ENCODE measurements around the gene C16orf74. TPM values are rescaled to one million over a fixed set of nuclear protein-coding genes. Genes with fewer than 3 reads are reported as not detected.

C16orf74 gene
- total and polyA plus RNA-seq, 2 of the 8 experiments (the other 6 are each of a cell fraction or from before 2014, with no cell fraction given) = 7.3 to 9.3 TPM

DNA sequence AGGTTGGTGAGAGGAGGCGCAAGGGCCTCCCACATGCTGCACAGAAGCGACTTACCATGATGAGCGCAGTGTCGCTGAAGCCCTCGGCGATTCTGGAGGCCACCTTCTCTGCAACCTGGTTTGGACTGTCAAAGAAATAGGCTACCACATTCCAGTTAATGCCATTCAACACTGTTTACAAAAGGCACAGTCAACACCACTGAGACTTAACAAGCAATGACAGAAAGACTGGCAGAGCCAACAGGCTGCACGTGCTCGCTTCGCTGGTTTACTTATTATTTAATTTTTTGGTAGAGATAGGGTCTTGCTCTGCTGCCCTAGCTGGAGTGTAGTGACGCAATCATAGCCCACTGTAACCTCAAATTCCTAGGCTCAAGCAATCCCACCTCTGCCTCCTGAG lies 30.3 kb upstream of the C16orf74 start:
- H2AFZ ChIP-seq (ENCODE audit: low read length) = no peak overlapping the region
- TF ChIP-seq, protein P1, sequence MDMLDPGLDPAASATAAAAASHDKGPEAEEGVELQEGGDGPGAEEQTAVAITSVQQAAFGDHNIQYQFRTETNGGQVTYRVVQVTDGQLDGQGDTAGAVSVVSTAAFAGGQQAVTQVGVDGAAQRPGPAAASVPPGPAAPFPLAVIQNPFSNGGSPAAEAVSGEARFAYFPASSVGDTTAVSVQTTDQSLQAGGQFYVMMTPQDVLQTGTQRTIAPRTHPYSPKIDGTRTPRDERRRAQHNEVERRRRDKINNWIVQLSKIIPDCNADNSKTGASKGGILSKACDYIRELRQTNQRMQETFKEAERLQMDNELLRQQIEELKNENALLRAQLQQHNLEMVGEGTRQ (IDR thresholded peaks at IDR 0.05; ENCODE audit: low read length) = no peak
- no peak for TF ChIP-seq KDM5A (IDR thresholded peaks at IDR 0.05; ENCODE audit: low read length)
- no peak for TF ChIP-seq SAP30 (IDR thresholded peaks at IDR 0.05; ENCODE audit: insufficient read depth, insufficient replicate concordance, low read length)
- TF ChIP-seq POU5F1 (IDR thresholded peaks at IDR 0.05; ENCODE audit: low read depth, low read length) = no peak
- TF ChIP-seq TAF1 (IDR thresholded peaks at IDR 0.05; ENCODE audit: low read depth, low read length) = no peak
- no peak for TF ChIP-seq NRF1 (IDR thresholded peaks at IDR 0.05; ENCODE audit: low read depth, low read length)
- TF ChIP-seq CHD2 (IDR thresholded peaks at IDR 0.05; ENCODE audit: low read length) = no peak
- no peak for TF ChIP-seq JUND (IDR thresholded peaks at IDR 0.05; ENCODE audit: low read length)
- TF ChIP-seq, protein P2, sequence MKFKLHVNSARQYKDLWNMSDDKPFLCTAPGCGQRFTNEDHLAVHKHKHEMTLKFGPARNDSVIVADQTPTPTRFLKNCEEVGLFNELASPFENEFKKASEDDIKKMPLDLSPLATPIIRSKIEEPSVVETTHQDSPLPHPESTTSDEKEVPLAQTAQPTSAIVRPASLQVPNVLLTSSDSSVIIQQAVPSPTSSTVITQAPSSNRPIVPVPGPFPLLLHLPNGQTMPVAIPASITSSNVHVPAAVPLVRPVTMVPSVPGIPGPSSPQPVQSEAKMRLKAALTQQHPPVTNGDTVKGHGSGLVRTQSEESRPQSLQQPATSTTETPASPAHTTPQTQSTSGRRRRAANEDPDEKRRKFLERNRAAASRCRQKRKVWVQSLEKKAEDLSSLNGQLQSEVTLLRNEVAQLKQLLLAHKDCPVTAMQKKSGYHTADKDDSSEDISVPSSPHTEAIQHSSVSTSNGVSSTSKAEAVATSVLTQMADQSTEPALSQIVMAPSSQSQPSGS (IDR thresholded peaks at IDR 0.05; ENCODE audit: low read length) = no peak
- no peak for TF ChIP-seq CBX8 (IDR thresholded peaks at IDR 0.05; ENCODE audit: borderline replicate concordance, low read depth, low read length)
- no peak for TF ChIP-seq KDM4A (IDR thresholded peaks at IDR 0.05; ENCODE audit: low read depth, low read length, severe bottlenecking)
- H2BK15ac ChIP-seq (ENCODE audit: low read length) = no peak overlapping the region
- H3K4me3 ChIP-seq (ENCODE audit: extremely low read depth in 1 of 4, insufficient read depth in 2 of 4, low read depth in 3 of 4, low read length in 4 of 4) = no peak overlapping the region
- no peak overlapping the region for H3K23ac ChIP-seq (ENCODE audit: insufficient read length)
- H4K8ac ChIP-seq (ENCODE audit: extremely low read depth, insufficient read depth, low read length) = no peak overlapping the region
- CTCF ChIA-PET (ENCODE audit: partially characterized antibody) = no interaction called here
- peaks cover 0 to 10% of the 10 kb centered on the region in 2 experiments; a peak in 1 of 4 replicates for H3K79me2 ChIP-seq (ENCODE audit: control insufficient read depth in 1 of 2, insufficient read depth in 2 of 2, low read length in 2 of 2)
- H2BK120ac ChIP-seq (replicated peaks; ENCODE audit: low read depth, low read length) = no peak overlapping the region
- H3K36me3 ChIP-seq (ENCODE audit: control insufficient read depth in 2 of 4, insufficient read depth in 4 of 4, low read length in 3 of 4) = peaks cover 17 to 44% (median 26%) of the 10 kb centered on the region in 4 experiments
- no peaks in the 10 kb centered on the region for H3K9me3 ChIP-seq (ENCODE audit: insufficient read depth in 2 of 2, low read depth in 1 of 2, low read length in 1 of 2)
- FAIRE-seq (no peak), DNase-seq (ENCODE audit: low read depth in 1 of 2, low spot score in 2 of 2) (no peak)
- no peak overlapping the region for H3K27ac ChIP-seq (ENCODE audit: low read depth, low read length)
- H2BK12ac ChIP-seq (ENCODE audit: low read depth, low read length) = no peak overlapping the region
- H3K9ac ChIP-seq (replicated peaks in 1 of 4; ENCODE audit: extremely low read depth in 1 of 4, low read depth in 3 of 4, low read length in 3 of 4) = no peak overlapping the region
- no peaks in the 10 kb centered on the region for H3K4me1 ChIP-seq (replicated peaks in 1 of 4; ENCODE audit: control insufficient read depth in 3 of 4, insufficient read depth in 4 of 4, low read length in 3 of 4)
- H3K56ac ChIP-seq (replicated peaks; ENCODE audit: insufficient read length, low read depth, low read length) = no peak overlapping the region
- H3K79me1 ChIP-seq (ENCODE audit: low read depth, low read length) = peaks cover 9% of the 10 kb centered on the region
- no peak overlapping the region for H3K18ac ChIP-seq (ENCODE audit: extremely low read depth, low read length)
- H4K5ac ChIP-seq (ENCODE audit: insufficient read length, low read depth, low read length) = no peak overlapping the region
- WGBS, 2 experiments (ENCODE audit: extremely low coverage in 1 of 2, insufficient coverage in 1 of 2, insufficient read length in 1 of 2, insufficient replicate concordance in 2 of 2, low coverage in 1 of 2, low lambda C conversion rate in 2 of 2, missing lambda C conversion rate in 1 of 2) = 90% methylated on average over 8 of the region's 10 CpGs; no CpG with 5 or more reads in 1 of the 2 experiments
- no peak overlapping the region for H3K14ac ChIP-seq (ENCODE audit: insufficient read length)
- no peak overlapping the region for H2AK5ac ChIP-seq (ENCODE audit: low read depth, low read length)
- H4K91ac ChIP-seq (replicated peaks; ENCODE audit: insufficient read length, low read length) = no peak overlapping the region
- no peaks in the 10 kb centered on the region for H3K23me2 ChIP-seq (ENCODE audit: low read depth, low read length)
- H3K4me2 ChIP-seq (ENCODE audit: insufficient read depth in 1 of 2, low read depth in 2 of 2, low read length in 2 of 2) = no peak overlapping the region
- peaks cover 2 to 9% of the 10 kb centered on the region in 2 experiments for H4K20me1 ChIP-seq (replicated peaks in 1 of 2; ENCODE audit: control insufficient read depth in 1 of 2, insufficient read depth in 2 of 2, low read length in 2 of 2)
- no peak overlapping the region for H3K4ac ChIP-seq (replicated peaks; ENCODE audit: insufficient read length, low read depth, low read length)
- no peaks in the 10 kb centered on the region for H3K27me3 ChIP-seq (replicated peaks in 1 of 4; ENCODE audit: control insufficient read depth in 3 of 4, extremely low read depth in 1 of 4, insufficient read depth in 3 of 4, low read length in 3 of 4)
- POLR2A ChIA-PET (ENCODE audit: partially characterized antibody) = no interaction called here
- H2BK20ac ChIP-seq (ENCODE audit: low read length) = no peak overlapping the region
- H2BK5ac ChIP-seq (ENCODE audit: low read depth, low read length) = no peak overlapping the region
